Endothelial cell of umbilical vein (primary cell): ENCODE measurements around the gene MYH15. TPM values are rescaled to one million over a fixed set of nuclear protein-coding genes. Genes with fewer than 3 reads are reported as not detected.

Experiments used
- BruUV-seq: library from RNA; stranded (reverse); fragments of 400-500 nt; replicated peaks from 2 replicates; lab custom pipeline; 2021; lab: Mats Ljungman, UMichigan
- CTCF ChIA-PET: fragments of 300-600, 350-600 bp; sonication (Branson Sonifier 250); formaldehyde crosslinking; loops from one replicate; lab custom pipeline; 2021; ENCODE audit warnings: antibody characterized with exemption, inconsistent platforms; lab: Charles Lee
- POLR2A ChIA-PET: fragments of 300-600, 350-600 bp; sonication (Branson Sonifier 250); formaldehyde crosslinking; loops from one replicate; lab custom pipeline; 2021; ENCODE audit warnings: antibody characterized with exemption, inconsistent platforms; lab: Charles Lee
- DNase-seq: peaks from one replicate; pipeline ENCODE4 v3.0.0-alpha.2; 2011; ENCODE audit warnings: low read depth, low spot score
- FAIRE-seq: peaks from 2 replicates; lab custom pipeline; 2011; peaks lifted over from hg19 to GRCh38; lab: Jason Lieb, UNC
- H2AFZ ChIP-seq: 2 replicates; pipeline ENCODE4 v1.6.0; 2012; ENCODE audit warnings: low read depth, low read length, control low read depth, inconsistent platforms
- H3K27ac ChIP-seq: 2 replicates; pipeline ENCODE4 v1.5.1; 2011; ENCODE audit warnings: low read depth, mild to moderate bottlenecking, control low read depth, low read length, moderate library complexity; ENCODE audit not compliant: insufficient read depth
- H3K27me3 ChIP-seq, 2 experiments: 2 replicates each; pipeline versions ENCODE4 v1.6.0 to v1.6.1; 2011; ENCODE audit warnings: low read length in 2 of 2, mixed read lengths in 1 of 2; ENCODE audit not compliant: control insufficient read depth in 2 of 2, insufficient read depth in 2 of 2
- H3K36me3 ChIP-seq, 2 experiments: 2 replicates in 1 of 2; 3 replicates in 1 of 2; pipeline ENCODE4 v1.5.1; 2011; ENCODE audit warnings: low read length in 2 of 2, mild to moderate bottlenecking in 1 of 2, moderate library complexity in 1 of 2; ENCODE audit not compliant: control insufficient read depth in 2 of 2, insufficient read depth in 2 of 2; ENCODE audit errors: extremely low read depth in 1 of 2
- H3K4me1 ChIP-seq: 3 replicates; pipeline ENCODE4 v1.5.1; 2011; ENCODE audit warnings: mild to moderate bottlenecking, low read length; ENCODE audit not compliant: control insufficient read depth, insufficient read depth; ENCODE audit errors: extremely low read depth
- H3K4me2 ChIP-seq: 2 replicates; pipeline ENCODE4 v1.6.1; 2011; ENCODE audit warnings: low read length, control low read depth, mixed read lengths; ENCODE audit not compliant: insufficient read depth
- H3K4me3 ChIP-seq, 3 experiments: fragments of 200-600 bp in 1 of 3; sonication (generic), shearing (Covaris generic) in 1 of 3; replicated peaks in 1 of 3; 2 replicates each; pipeline ENCODE4 v1.5.1; 2011 to 2016; ENCODE audit warnings: control low read depth in 3 of 3, low read length in 3 of 3, mild to moderate bottlenecking in 2 of 3, inconsistent platforms in 1 of 3, low read depth in 1 of 3, moderate library complexity in 1 of 3; ENCODE audit not compliant: insufficient read depth in 1 of 3
- H3K79me2 ChIP-seq: 2 replicates; pipeline ENCODE4 v1.6.0; 2012; ENCODE audit warnings: low read length, inconsistent platforms; ENCODE audit not compliant: control insufficient read depth, insufficient read depth
- H3K9ac ChIP-seq: replicated peaks from 2 replicates; pipeline ENCODE3; 2011; ENCODE audit warnings: low read length, control low read depth; ENCODE audit not compliant: insufficient read depth; ENCODE audit errors: extremely low read depth
- H3K9me1 ChIP-seq: replicated peaks from 3 replicates; pipeline ENCODE4 v1.6.0; 2011; ENCODE audit warnings: mild to moderate bottlenecking, low read length; ENCODE audit not compliant: control insufficient read depth, insufficient read depth; ENCODE audit errors: extremely low read depth
- H3K9me3 ChIP-seq: replicated peaks from 2 replicates; pipeline ENCODE4 v1.5.1; 2012; ENCODE audit warnings: low read length, inconsistent platforms; ENCODE audit not compliant: control insufficient read depth, insufficient read depth
- H4K20me1 ChIP-seq: replicated peaks from 2 replicates; pipeline ENCODE3; 2011; ENCODE audit warnings: mild to moderate bottlenecking, low read length; ENCODE audit not compliant: control insufficient read depth, insufficient read depth; ENCODE audit errors: extremely low read depth
- EZH2 ChIP-seq: IDR thresholded peaks from 2 replicates; pipeline ENCODE4 v1.6.1; 2012; ENCODE audit warnings: borderline replicate concordance, low read depth, mild to moderate bottlenecking, moderate library complexity, low read length, inconsistent platforms; ENCODE audit not compliant: severe bottlenecking
- FOS ChIP-seq: IDR thresholded peaks from 2 replicates; pipeline ENCODE4 v1.6.1; 2011; ENCODE audit warnings: mild to moderate bottlenecking, low read length, moderate library complexity, borderline replicate concordance; ENCODE audit not compliant: insufficient read depth
- GATA2 ChIP-seq: IDR thresholded peaks from 2 replicates; pipeline ENCODE4 v1.7.0; 2011; ENCODE audit warnings: low read depth, mild to moderate bottlenecking, moderate library complexity, mixed read lengths, low read length; ENCODE audit not compliant: insufficient read length, insufficient read depth
- JUN ChIP-seq: IDR thresholded peaks from 2 replicates; pipeline ENCODE4 v1.6.1; 2011; ENCODE audit warnings: borderline replicate concordance, low read depth; ENCODE audit not compliant: insufficient read length, insufficient read depth
- MYC ChIP-seq: IDR thresholded peaks from one replicate; pipeline ENCODE4 v1.6.1; 2011; ENCODE audit warnings: mild to moderate bottlenecking, low read depth, low read length
- POLR2A ChIP-seq: IDR thresholded peaks from 2 replicates; pipeline ENCODE4 v1.6.1; 2012; ENCODE audit warnings: low read depth, mild to moderate bottlenecking, control low read depth, low read length
- POLR2AphosphoS5 ChIP-seq: IDR thresholded peaks from 2 replicates; pipeline ENCODE4 v1.6.1; 2012; ENCODE audit warnings: low read depth, mild to moderate bottlenecking, control low read depth, low read length, moderate library complexity; ENCODE audit not compliant: insufficient read depth
- dilution Hi-C: fragments of 300-500 bp; cut with MboI; formaldehyde crosslinking; loops from one replicate; pipeline ENCODE4 v1.15.0; 2019; ENCODE audit warnings: low sequenced_read_pairs; ENCODE audit not compliant: extremely low pct_ligation_motif_present
- intact Hi-C: fragments of 100-400 bp; cut with micrococcal nuclease; formaldehyde crosslinking; loops from one replicate; pipeline ENCODE4 v1.10.0; 2022
- polyA plus RNA-seq, 4 experiments: library from polyadenylated mRNA; depleted of rRNA in 3 of 4; stranded (reverse) in 3 of 4; unstranded in 1 of 4; fragments of >200 nt; gene quantifications; 2 replicates each; pipeline versions ENCODE4 v1.2.1 to v1.2.3, GENCODE V29; 2011 to 2012; ENCODE audit warnings: missing spikeins in 1 of 4
- total RNA-seq: library from RNA; stranded (reverse); gene quantifications from 2 replicates; pipeline ENCODE4 v1.2.3, GENCODE V29; 2021
- TF ChIP-seq, protein P1 (sequence below): IDR thresholded peaks from 2 replicates; pipeline ENCODE4 v1.6.1; 2011; ENCODE audit not compliant: insufficient read depth, insufficient read length
- TF ChIP-seq, protein P2 (sequence below), 2 donors: IDR thresholded peaks; 1 replicate in 1 of 2; 2 replicates in 1 of 2; pipeline ENCODE4 v1.5.1; 2011; ENCODE audit warnings: low read length in 2 of 2, mild to moderate bottlenecking in 2 of 2, moderate library complexity in 2 of 2, control low read depth in 1 of 2, inconsistent platforms in 1 of 2, low read depth in 1 of 2; ENCODE audit not compliant: insufficient read depth in 1 of 2; ENCODE audit errors: extremely low read depth in 1 of 2

The MYH15 gene
- total and polyA plus RNA-seq, 2 donors (not counting 3 experiments of a cell fraction or from before 2014, with no cell fraction given) = 0.27 TPM; not detected in 1

DNA sequence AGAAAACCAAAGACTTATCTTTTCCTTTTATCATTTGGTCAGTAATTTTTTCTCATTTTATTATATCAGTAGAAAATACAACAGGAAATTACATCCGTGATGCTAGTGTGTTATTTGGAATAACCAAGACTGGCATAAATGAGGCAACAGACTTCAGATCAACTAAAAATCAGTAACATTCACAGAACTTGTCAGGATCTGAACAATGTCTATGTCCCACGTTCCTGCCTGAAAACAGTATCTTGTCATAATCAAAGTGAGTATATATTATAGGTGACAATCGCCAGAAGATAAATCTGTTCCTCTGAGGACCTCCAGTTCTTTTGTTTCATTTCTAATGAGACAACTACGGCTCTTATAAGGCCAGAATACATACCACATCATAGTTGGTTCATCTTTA lies 41.8 kb downstream of the MYH15 start:
- no peak overlapping the region for H3K4me2 ChIP-seq
- no peak for FAIRE-seq
- no peaks in the 10 kb centered on the region for H3K9me3 ChIP-seq
- H3K27ac ChIP-seq = no peak overlapping the region
- no TSS peak for BruUV-seq
- H3K9ac ChIP-seq = no peak overlapping the region
- no peaks in the 10 kb centered on the region for H4K20me1 ChIP-seq
- dilution Hi-C loops (no loop called here), intact Hi-C loops (no loop called here)
- H3K4me3 ChIP-seq = no peak overlapping the region
- TF ChIP-seq GATA2 (no peak), POLR2A (no peak), POLR2AphosphoS5 (no peak), JUN (no peak), FOS (no peak), MYC (no peak), EZH2 (no peak)
- TF ChIP-seq, protein P1, sequence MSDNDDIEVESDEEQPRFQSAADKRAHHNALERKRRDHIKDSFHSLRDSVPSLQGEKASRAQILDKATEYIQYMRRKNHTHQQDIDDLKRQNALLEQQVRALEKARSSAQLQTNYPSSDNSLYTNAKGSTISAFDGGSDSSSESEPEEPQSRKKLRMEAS = no peak
- TF ChIP-seq, protein P2, sequence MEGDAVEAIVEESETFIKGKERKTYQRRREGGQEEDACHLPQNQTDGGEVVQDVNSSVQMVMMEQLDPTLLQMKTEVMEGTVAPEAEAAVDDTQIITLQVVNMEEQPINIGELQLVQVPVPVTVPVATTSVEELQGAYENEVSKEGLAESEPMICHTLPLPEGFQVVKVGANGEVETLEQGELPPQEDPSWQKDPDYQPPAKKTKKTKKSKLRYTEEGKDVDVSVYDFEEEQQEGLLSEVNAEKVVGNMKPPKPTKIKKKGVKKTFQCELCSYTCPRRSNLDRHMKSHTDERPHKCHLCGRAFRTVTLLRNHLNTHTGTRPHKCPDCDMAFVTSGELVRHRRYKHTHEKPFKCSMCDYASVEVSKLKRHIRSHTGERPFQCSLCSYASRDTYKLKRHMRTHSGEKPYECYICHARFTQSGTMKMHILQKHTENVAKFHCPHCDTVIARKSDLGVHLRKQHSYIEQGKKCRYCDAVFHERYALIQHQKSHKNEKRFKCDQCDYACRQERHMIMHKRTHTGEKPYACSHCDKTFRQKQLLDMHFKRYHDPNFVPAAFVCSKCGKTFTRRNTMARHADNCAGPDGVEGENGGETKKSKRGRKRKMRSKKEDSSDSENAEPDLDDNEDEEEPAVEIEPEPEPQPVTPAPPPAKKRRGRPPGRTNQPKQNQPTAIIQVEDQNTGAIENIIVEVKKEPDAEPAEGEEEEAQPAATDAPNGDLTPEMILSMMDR (IDR thresholded peaks at IDR 0.05; ENCODE audit: extremely low read depth in 1 of 2, insufficient read depth in 1 of 2, low read depth in 1 of 2, low read length in 2 of 2) = no peak
- H3K4me1 ChIP-seq = peaks cover 19% of the 10 kb centered on the region
- H3K36me3 ChIP-seq = no peaks in the 10 kb centered on the region
- H2AFZ ChIP-seq = no peak overlapping the region
- H3K9me1 ChIP-seq = no peaks in the 10 kb centered on the region
- no peak for DNase-seq
- ChIA-PET CTCF (interaction anchor here (1.3 to 2.4 kb wide), 2 partner anchors 8 to 9 kb away, joined by 4 to 7 read pairs; no protein-coding TSS in a partner anchor), POLR2A (no interaction called here)
- H3K79me2 ChIP-seq = no peaks in the 10 kb centered on the region
- no peaks in the 10 kb centered on the region for H3K27me3 ChIP-seq
